GM23338 (cell line): ENCODE data around the gene HLA-DOB. TPM values are rescaled to one million over a fixed set of nuclear protein-coding genes. Genes with fewer than 3 reads are reported as not detected.

ENCODE experiments used
- ATAC-seq: fragments of 200-7000 bp; cut with Tn5 transposase; 3 replicates; pipeline ENCODE4 v1.9.1; 2020
- DNase-seq: peaks from one replicate; pipeline ENCODE4 v3.0.0-alpha.2; 2015; ENCODE audit warnings: low spot score
- H2AFZ ChIP-seq: fragments of 200-600 bp; sonication (generic); 2 replicates; pipeline ENCODE4 v1.8.0; 2016; ENCODE audit warnings: antibody characterized with exemption, mild to moderate bottlenecking, moderate library complexity
- H3F3A ChIP-seq: fragments of 200-600 bp; sonication (generic); replicated peaks from 2 replicates; pipeline ENCODE4 v1.8.0; 2017; ENCODE audit warnings: antibody characterized with exemption, mixed run types, low read depth
- H3K27ac ChIP-seq: fragments of 200-600 bp; sonication (generic); 2 replicates; pipeline ENCODE4 v1.6.1; 2016; ENCODE audit warnings: low read depth
- H3K27me3 ChIP-seq: fragments of 200-600 bp; sonication (generic); 2 replicates; pipeline ENCODE4 v1.8.0; 2016; ENCODE audit warnings: mild to moderate bottlenecking, mixed run types, moderate library complexity; ENCODE audit not compliant: insufficient read depth
- H3K36me3 ChIP-seq: fragments of 200-600 bp; sonication (generic); 2 replicates; pipeline ENCODE4 v1.8.0; 2016; ENCODE audit warnings: mild to moderate bottlenecking; ENCODE audit not compliant: insufficient read depth
- H3K4me1 ChIP-seq: fragments of 200-600 bp; sonication (generic); 2 replicates; pipeline ENCODE4 v1.8.0; 2016; ENCODE audit warnings: mild to moderate bottlenecking, moderate library complexity; ENCODE audit not compliant: insufficient read depth
- H3K4me2 ChIP-seq: fragments of 200-600 bp; sonication (generic); 2 replicates; pipeline ENCODE4 v1.7.1; 2017; ENCODE audit warnings: mixed run types
- H3K4me3 ChIP-seq: fragments of 200-600 bp; sonication (generic); 2 replicates; pipeline ENCODE4 v1.6.1; 2016; ENCODE audit warnings: mixed run types
- H3K79me2 ChIP-seq: fragments of 200-600 bp; sonication (generic); replicated peaks from 2 replicates; pipeline ENCODE4 v1.8.0; 2017; ENCODE audit warnings: mild to moderate bottlenecking; ENCODE audit not compliant: insufficient read depth
- H3K9me2 ChIP-seq: fragments of 200-600 bp; sonication (generic); 2 replicates; pipeline ENCODE4 v1.8.0; 2017; ENCODE audit not compliant: insufficient read depth
- H4K20me1 ChIP-seq: fragments of 200-600 bp; sonication (generic); replicated peaks from 2 replicates; pipeline ENCODE4 v1.8.0; 2017; ENCODE audit warnings: mild to moderate bottlenecking; ENCODE audit not compliant: insufficient read depth
- H3K27ac Mint-ChIP-seq: 2 replicates; pipeline ENCODE4 v1.8.0; 2020; ENCODE audit warnings: inconsistent platforms, mild to moderate bottlenecking, moderate library complexity, mixed read lengths
- H3K27me3 Mint-ChIP-seq: 3 replicates; pipeline ENCODE4 v1.8.0; 2022; ENCODE audit warnings: low read depth, mild to moderate bottlenecking, moderate library complexity, mixed read lengths, inconsistent platforms; ENCODE audit not compliant: insufficient read depth, poor library complexity
- H3K36me3 Mint-ChIP-seq: 3 replicates; pipeline ENCODE4 v1.8.0; 2021; ENCODE audit warnings: low read depth, mild to moderate bottlenecking, inconsistent platforms, moderate library complexity, mixed read lengths
- H3K4me1 Mint-ChIP-seq: 3 replicates; pipeline ENCODE4 v1.8.0; 2020; ENCODE audit warnings: mild to moderate bottlenecking, inconsistent platforms, mixed read lengths
- H3K4me3 Mint-ChIP-seq: 3 replicates; pipeline ENCODE4 v1.8.0; 2021; ENCODE audit warnings: moderate library complexity, mild to moderate bottlenecking, inconsistent platforms, mixed read lengths
- H3K9me3 Mint-ChIP-seq: 3 replicates; pipeline ENCODE4 v1.8.0; 2020; ENCODE audit warnings: moderate library complexity, mild to moderate bottlenecking, inconsistent platforms, mixed read lengths
- CREB1 ChIP-seq: fragments of 250-450 bp; sonication (Bioruptor Pico); IDR thresholded peaks from 2 replicates; pipeline ENCODE4 v1.5.0; 2020; ENCODE audit warnings: low read depth, mild to moderate bottlenecking, moderate library complexity
- EZH2 ChIP-seq: fragments of 200-600 bp; sonication (generic); IDR thresholded peaks from one replicate; pipeline ENCODE4 v1.8.0; 2017; ENCODE audit warnings: antibody characterized with exemption, mild to moderate bottlenecking, low read depth; ENCODE audit not compliant: unreplicated experiment
- EZH2phosphoT487 ChIP-seq: fragments of 200-600 bp; sonication (generic); IDR thresholded peaks from one replicate; pipeline ENCODE4 v1.8.1; 2018; ENCODE audit warnings: antibody characterized with exemption; ENCODE audit not compliant: unreplicated experiment
- JUNB ChIP-seq: IDR thresholded peaks from one replicate; pipeline ENCODE4 v1.6.1; 2016; ENCODE audit warnings: antibody characterized with exemption; ENCODE audit not compliant: unreplicated experiment
- NANOG ChIP-seq: IDR thresholded peaks from 2 replicates; pipeline ENCODE4 v1.6.1; 2016; ENCODE audit warnings: antibody characterized with exemption, borderline replicate concordance
- POLR2AphosphoS5 ChIP-seq: IDR thresholded peaks from 2 replicates; pipeline ENCODE4 v1.6.1; 2016; ENCODE audit warnings: antibody characterized with exemption, low read depth
- STAT1 ChIP-seq: IDR thresholded peaks from one replicate; pipeline ENCODE4 v1.6.1; 2016; ENCODE audit warnings: antibody characterized with exemption; ENCODE audit not compliant: unreplicated experiment
- ZNF114 ChIP-seq: fragments of 250-450 bp; sonication (Bioruptor Pico); IDR thresholded peaks from 2 replicates; pipeline ENCODE4 v1.5.0; 2020; ENCODE audit warnings: mild to moderate bottlenecking, moderate library complexity
- polyA plus RNA-seq: library from polyadenylated mRNA; unstranded; fragments of >200 nt; fragmentation: Nextera tagmentation; extraction: Ambion mirVana; gene quantifications from 2 replicates; pipeline ENCODE4 v1.2.1, GENCODE V29; 2016
- total RNA-seq: library from RNA; depleted of rRNA; stranded (reverse); fragments of >200 nt; shearing (Covaris generic); gene quantifications from 2 replicates; pipeline ENCODE4 v1.2.3, GENCODE V29; 2014
- TF ChIP-seq, protein P1 (sequence below): fragments of 250-450 bp; sonication (Bioruptor Pico); IDR thresholded peaks from 2 replicates; pipeline ENCODE4 v1.5.0; 2020; ENCODE audit warnings: mild to moderate bottlenecking, moderate library complexity
- TF ChIP-seq, protein P2 (sequence below), 2 experiments: fragments of 200-600 bp in 1 of 2; sonication (generic) in 1 of 2; conservative IDR thresholded peaks; 2 replicates each; pipeline versions ENCODE4 v1.5.1 to v1.6.1; 2016 to 2017; ENCODE audit warnings: antibody characterized with exemption in 2 of 2, low read depth in 2 of 2, mild to moderate bottlenecking in 2 of 2, moderate library complexity in 1 of 2
- TF ChIP-seq, protein P3 (sequence below): IDR thresholded peaks from one replicate; pipeline ENCODE4 v1.6.1; 2018; ENCODE audit warnings: antibody characterized with exemption; ENCODE audit not compliant: unreplicated experiment
- TF ChIP-seq, protein P4 (sequence below): IDR thresholded peaks from 2 replicates; pipeline ENCODE4 v1.6.1; 2016; ENCODE audit warnings: antibody characterized with exemption

Gene HLA-DOB
- total and polyA plus RNA-seq, 2 experiments from 2014 or later = not detected

DNA sequence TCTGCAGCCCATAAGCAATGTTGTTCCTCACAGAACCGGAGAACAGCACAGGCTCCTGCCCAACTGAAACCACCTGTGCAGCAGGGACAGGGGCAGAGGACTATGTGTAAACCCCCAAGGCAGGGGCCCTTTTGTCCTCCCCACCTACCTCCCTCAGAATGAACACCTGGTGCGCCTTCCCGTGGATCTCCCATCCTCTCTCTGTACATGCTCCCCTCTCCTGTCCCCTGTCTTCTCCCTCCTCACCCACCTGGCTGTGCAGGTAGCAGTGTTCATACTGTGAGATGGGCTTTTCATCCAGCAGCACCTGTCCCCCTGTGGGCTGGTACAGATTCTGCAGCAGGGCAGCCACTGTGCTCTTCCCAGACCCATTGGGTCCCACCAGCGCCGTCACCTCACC, 13.2 kb upstream of the HLA-DOB start:
- Histone ChIP-seq H3F3A (no peaks in the 10 kb centered on the region), H4K20me1 (0 out of 2 replicates have a peak, but pooled peaks cover 6% of the 10 kb centered on the region), H3K4me3 (no peak overlapping the region), H2AFZ (no peak overlapping the region), H3K79me2 (no peaks in the 10 kb centered on the region), H3K27ac (no peak overlapping the region), H3K9me2 (no peaks in the 10 kb centered on the region), H3K4me2 (no peak overlapping the region), H3K4me1 (no peaks in the 10 kb centered on the region), H3K27me3 (no peaks in the 10 kb centered on the region), H3K36me3 (0 out of 2 replicates have a peak, but pooled peaks cover 3% of the 10 kb centered on the region)
- Mint-ChIP-seq H3K27ac (no peak overlapping the region), H3K9me3 (no peaks in the 10 kb centered on the region), H3K27me3 (no peaks in the 10 kb centered on the region), H3K4me1 (peaks cover 11% of the 10 kb centered on the region; the same call in 2 of the 3 replicates), H3K36me3 (peaks cover 9% of the 10 kb centered on the region; the same call in 2 of the 3 replicates), H3K4me3 (no peak overlapping the region)
- ATAC-seq (no peak), DNase-seq (no peak)
- TF ChIP-seq EZH2phosphoT487 (no peak), EZH2 (no peak), POLR2AphosphoS5 (no peak), JUNB (no peak), CREB1 (no peak), ZNF114 (no peak), STAT1 (no peak), NANOG (no peak)
- TF ChIP-seq, protein P1, sequence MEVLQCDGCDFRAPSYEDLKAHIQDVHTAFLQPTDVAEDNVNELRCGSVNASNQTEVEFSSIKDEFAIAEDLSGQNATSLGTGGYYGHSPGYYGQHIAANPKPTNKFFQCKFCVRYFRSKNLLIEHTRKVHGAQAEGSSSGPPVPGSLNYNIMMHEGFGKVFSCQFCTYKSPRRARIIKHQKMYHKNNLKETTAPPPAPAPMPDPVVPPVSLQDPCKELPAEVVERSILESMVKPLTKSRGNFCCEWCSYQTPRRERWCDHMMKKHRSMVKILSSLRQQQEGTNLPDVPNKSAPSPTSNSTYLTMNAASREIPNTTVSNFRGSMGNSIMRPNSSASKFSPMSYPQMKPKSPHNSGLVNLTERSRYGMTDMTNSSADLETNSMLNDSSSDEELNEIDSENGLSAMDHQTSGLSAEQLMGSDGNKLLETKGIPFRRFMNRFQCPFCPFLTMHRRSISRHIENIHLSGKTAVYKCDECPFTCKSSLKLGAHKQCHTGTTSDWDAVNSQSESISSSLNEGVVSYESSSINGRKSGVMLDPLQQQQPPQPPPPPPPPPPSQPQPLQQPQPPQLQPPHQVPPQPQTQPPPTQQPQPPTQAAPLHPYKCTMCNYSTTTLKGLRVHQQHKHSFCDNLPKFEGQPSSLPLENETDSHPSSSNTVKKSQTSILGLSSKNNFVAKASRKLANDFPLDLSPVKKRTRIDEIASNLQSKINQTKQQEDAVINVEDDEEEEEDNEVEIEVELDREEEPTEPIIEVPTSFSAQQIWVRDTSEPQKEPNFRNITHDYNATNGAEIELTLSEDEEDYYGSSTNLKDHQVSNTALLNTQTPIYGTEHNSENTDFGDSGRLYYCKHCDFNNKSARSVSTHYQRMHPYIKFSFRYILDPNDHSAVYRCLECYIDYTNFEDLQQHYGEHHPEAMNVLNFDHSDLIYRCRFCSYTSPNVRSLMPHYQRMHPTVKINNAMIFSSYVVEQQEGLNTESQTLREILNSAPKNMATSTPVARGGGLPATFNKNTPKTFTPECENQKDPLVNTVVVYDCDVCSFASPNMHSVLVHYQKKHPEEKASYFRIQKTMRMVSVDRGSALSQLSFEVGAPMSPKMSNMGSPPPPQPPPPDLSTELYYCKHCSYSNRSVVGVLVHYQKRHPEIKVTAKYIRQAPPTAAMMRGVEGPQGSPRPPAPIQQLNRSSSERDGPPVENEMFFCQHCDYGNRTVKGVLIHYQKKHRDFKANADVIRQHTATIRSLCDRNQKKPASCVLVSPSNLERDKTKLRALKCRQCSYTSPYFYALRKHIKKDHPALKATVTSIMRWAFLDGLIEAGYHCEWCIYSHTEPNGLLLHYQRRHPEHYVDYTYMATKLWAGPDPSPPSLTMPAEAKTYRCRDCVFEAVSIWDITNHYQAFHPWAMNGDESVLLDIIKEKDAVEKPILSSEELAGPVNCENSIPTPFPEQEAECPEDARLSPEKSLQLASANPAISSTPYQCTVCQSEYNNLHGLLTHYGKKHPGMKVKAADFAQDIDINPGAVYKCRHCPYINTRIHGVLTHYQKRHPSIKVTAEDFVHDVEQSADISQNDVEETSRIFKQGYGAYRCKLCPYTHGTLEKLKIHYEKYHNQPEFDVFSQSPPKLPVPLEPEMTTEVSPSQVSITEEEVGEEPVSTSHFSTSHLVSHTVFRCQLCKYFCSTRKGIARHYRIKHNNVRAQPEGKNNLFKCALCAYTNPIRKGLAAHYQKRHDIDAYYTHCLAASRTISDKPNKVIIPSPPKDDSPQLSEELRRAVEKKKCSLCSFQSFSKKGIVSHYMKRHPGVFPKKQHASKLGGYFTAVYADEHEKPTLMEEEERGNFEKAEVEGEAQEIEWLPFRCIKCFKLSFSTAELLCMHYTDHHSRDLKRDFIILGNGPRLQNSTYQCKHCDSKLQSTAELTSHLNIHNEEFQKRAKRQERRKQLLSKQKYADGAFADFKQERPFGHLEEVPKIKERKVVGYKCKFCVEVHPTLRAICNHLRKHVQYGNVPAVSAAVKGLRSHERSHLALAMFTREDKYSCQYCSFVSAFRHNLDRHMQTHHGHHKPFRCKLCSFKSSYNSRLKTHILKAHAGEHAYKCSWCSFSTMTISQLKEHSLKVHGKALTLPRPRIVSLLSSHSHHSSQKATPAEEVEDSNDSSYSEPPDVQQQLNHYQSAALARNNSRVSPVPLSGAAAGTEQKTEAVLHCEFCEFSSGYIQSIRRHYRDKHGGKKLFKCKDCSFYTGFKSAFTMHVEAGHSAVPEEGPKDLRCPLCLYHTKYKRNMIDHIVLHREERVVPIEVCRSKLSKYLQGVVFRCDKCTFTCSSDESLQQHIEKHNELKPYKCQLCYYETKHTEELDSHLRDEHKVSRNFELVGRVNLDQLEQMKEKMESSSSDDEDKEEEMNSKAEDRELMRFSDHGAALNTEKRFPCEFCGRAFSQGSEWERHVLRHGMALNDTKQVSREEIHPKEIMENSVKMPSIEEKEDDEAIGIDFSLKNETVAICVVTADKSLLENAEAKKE (CRISPR knock-in tag) = no peak
- TF ChIP-seq, protein P2, sequence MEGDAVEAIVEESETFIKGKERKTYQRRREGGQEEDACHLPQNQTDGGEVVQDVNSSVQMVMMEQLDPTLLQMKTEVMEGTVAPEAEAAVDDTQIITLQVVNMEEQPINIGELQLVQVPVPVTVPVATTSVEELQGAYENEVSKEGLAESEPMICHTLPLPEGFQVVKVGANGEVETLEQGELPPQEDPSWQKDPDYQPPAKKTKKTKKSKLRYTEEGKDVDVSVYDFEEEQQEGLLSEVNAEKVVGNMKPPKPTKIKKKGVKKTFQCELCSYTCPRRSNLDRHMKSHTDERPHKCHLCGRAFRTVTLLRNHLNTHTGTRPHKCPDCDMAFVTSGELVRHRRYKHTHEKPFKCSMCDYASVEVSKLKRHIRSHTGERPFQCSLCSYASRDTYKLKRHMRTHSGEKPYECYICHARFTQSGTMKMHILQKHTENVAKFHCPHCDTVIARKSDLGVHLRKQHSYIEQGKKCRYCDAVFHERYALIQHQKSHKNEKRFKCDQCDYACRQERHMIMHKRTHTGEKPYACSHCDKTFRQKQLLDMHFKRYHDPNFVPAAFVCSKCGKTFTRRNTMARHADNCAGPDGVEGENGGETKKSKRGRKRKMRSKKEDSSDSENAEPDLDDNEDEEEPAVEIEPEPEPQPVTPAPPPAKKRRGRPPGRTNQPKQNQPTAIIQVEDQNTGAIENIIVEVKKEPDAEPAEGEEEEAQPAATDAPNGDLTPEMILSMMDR (conservative IDR thresholded peaks at IDR 0.05; ENCODE audit: low read depth in 2 of 2) = no peak
- TF ChIP-seq, protein P3, sequence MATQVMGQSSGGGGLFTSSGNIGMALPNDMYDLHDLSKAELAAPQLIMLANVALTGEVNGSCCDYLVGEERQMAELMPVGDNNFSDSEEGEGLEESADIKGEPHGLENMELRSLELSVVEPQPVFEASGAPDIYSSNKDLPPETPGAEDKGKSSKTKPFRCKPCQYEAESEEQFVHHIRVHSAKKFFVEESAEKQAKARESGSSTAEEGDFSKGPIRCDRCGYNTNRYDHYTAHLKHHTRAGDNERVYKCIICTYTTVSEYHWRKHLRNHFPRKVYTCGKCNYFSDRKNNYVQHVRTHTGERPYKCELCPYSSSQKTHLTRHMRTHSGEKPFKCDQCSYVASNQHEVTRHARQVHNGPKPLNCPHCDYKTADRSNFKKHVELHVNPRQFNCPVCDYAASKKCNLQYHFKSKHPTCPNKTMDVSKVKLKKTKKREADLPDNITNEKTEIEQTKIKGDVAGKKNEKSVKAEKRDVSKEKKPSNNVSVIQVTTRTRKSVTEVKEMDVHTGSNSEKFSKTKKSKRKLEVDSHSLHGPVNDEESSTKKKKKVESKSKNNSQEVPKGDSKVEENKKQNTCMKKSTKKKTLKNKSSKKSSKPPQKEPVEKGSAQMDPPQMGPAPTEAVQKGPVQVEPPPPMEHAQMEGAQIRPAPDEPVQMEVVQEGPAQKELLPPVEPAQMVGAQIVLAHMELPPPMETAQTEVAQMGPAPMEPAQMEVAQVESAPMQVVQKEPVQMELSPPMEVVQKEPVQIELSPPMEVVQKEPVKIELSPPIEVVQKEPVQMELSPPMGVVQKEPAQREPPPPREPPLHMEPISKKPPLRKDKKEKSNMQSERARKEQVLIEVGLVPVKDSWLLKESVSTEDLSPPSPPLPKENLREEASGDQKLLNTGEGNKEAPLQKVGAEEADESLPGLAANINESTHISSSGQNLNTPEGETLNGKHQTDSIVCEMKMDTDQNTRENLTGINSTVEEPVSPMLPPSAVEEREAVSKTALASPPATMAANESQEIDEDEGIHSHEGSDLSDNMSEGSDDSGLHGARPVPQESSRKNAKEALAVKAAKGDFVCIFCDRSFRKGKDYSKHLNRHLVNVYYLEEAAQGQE = no peak
- TF ChIP-seq, protein P4, sequence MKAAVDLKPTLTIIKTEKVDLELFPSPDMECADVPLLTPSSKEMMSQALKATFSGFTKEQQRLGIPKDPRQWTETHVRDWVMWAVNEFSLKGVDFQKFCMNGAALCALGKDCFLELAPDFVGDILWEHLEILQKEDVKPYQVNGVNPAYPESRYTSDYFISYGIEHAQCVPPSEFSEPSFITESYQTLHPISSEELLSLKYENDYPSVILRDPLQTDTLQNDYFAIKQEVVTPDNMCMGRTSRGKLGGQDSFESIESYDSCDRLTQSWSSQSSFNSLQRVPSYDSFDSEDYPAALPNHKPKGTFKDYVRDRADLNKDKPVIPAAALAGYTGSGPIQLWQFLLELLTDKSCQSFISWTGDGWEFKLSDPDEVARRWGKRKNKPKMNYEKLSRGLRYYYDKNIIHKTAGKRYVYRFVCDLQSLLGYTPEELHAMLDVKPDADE = no peak
